Endothelial cell of umbilical vein (primary cell): ENCODE measurements around the gene HCN2.
"Not testable (repeated sequence)": the region's sequence is repeated elsewhere in the genome, so short reads cannot be mapped to it uniquely, and the experiment has no call there.

Experiments used
- MYC ChIP-seq: IDR thresholded peaks from one replicate; pipeline ENCODE4 v1.6.1; 2011; ENCODE audit warnings: mild to moderate bottlenecking, low read depth, low read length
- POLR2A ChIP-seq: IDR thresholded peaks from 2 replicates; pipeline ENCODE4 v1.6.1; 2012; ENCODE audit warnings: low read depth, mild to moderate bottlenecking, control low read depth, low read length
- TF ChIP-seq, protein P1 (sequence below), 2 donors: IDR thresholded peaks; 1 replicate in 1 of 2; 2 replicates in 1 of 2; pipeline ENCODE4 v1.5.1; 2011; ENCODE audit warnings: low read length in 2 of 2, mild to moderate bottlenecking in 2 of 2, moderate library complexity in 2 of 2, control low read depth in 1 of 2, inconsistent platforms in 1 of 2, low read depth in 1 of 2; ENCODE audit not compliant: insufficient read depth in 1 of 2; ENCODE audit errors: extremely low read depth in 1 of 2
- TF ChIP-seq, protein P2 (sequence below): IDR thresholded peaks from 2 replicates; pipeline ENCODE4 v1.6.1; 2011; ENCODE audit not compliant: insufficient read depth, insufficient read length

DNA sequence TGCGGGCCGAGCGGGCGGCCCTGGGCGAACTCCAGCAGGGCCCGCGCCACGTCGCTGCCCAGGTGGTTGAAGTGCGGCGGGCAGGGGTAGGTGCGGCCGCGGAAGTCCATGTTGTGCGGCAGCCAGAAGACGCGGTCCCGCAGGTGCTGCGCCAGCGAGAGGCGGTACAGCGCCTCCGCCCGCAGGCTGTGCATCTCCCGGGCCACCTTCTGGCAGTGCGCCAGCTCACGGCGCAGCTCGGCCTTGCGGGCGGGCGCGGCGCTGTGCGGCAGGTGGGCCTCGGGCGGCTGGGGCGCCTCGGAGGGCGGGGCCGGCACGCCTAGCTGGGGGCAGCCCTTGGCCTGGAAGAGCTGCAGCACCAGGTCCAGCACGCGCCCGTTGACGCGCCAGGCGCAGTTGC, 31.5 kb downstream of the HCN2 start:
- TF ChIP-seq, protein P1, sequence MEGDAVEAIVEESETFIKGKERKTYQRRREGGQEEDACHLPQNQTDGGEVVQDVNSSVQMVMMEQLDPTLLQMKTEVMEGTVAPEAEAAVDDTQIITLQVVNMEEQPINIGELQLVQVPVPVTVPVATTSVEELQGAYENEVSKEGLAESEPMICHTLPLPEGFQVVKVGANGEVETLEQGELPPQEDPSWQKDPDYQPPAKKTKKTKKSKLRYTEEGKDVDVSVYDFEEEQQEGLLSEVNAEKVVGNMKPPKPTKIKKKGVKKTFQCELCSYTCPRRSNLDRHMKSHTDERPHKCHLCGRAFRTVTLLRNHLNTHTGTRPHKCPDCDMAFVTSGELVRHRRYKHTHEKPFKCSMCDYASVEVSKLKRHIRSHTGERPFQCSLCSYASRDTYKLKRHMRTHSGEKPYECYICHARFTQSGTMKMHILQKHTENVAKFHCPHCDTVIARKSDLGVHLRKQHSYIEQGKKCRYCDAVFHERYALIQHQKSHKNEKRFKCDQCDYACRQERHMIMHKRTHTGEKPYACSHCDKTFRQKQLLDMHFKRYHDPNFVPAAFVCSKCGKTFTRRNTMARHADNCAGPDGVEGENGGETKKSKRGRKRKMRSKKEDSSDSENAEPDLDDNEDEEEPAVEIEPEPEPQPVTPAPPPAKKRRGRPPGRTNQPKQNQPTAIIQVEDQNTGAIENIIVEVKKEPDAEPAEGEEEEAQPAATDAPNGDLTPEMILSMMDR (IDR thresholded peaks at IDR 0.05; ENCODE audit: extremely low read depth in 1 of 2, insufficient read depth in 1 of 2, low read depth in 1 of 2, low read length in 2 of 2): not testable (repeated sequence)
- TF ChIP-seq MYC, POLR2A: not testable (repeated sequence)
- TF ChIP-seq, protein P2, sequence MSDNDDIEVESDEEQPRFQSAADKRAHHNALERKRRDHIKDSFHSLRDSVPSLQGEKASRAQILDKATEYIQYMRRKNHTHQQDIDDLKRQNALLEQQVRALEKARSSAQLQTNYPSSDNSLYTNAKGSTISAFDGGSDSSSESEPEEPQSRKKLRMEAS: not testable (repeated sequence)
